ENCODE results near the gene ABCA10. TPM values are rescaled to one million over a fixed set of nuclear protein-coding genes. Genes with fewer than 3 reads are reported as not detected.

Gene ABCA10
- total RNA-seq, result 1.7 and 2.2 TPM in 2 replicates

GRCh38 chr17:69228576-69228975 lies at the start of gene ABCA10:
Gene ABCA10, minus strand, starts transcription at chr17:69228824. Its CDS starts 3,466 bp downstream, at chr17:69225358.

GRCh38 chr17:69141431-69142174 lies 87.0 kb downstream of the ABCA10 start, which contains the start of gene ABCA6:
Gene ABCA6, minus strand, starts transcription at chr17:69141895. Its CDS starts 1,192 bp downstream, at chr17:69140703.

Small RNA genes lying within 50 kb of the gene (small RNA-seq; reads per million reads assigned to genes)
- not detected for gene MIR4524B (ENCODE audit: low replicate concordance)

Other genes starting within 250 kb of the ABCA10 start
- gene ABCA9, start 167.9 kb downstream of the ABCA10 start, total RNA-seq, result 2.0 TPM in 2 replicates
- 4.2 and 7.7 TPM in 2 replicates for gene ABCA6, start 86.9 kb downstream of the ABCA10 start, total RNA-seq
- 12.3 and 26.5 TPM in 2 replicates for gene ABCA5, start 98.3 kb upstream of the ABCA10 start, total RNA-seq
- 2.0 TPM in 2 replicates for gene MAP2K6, start 185.9 kb upstream of the ABCA10 start, total RNA-seq

All from placental pericyte (primary cell).